Naive thymus-derived CD4-positive, alpha-beta T cell (primary cell): ENCODE data around the gene OR1D2. TPM values are rescaled to one million over a fixed set of nuclear protein-coding genes. Genes with fewer than 3 reads are reported as not detected.

Experiments
- ATAC-seq: fragments of 150-1000 bp; cut with Tn5 transposase; 2 replicates; pipeline ENCODE4 v1.10.0; 2021; ENCODE audit warnings: mild to moderate bottlenecking, moderate library complexity
- CTCF ChIA-PET: fragments of 350-600 bp; sonication (Branson Sonifier 250); formaldehyde crosslinking; loops from one replicate; lab custom pipeline; 2021; ENCODE audit warnings: antibody characterized with exemption; lab: Charles Lee
- POLR2A ChIA-PET: fragments of 350-600 bp; sonication (Branson Sonifier 250); formaldehyde crosslinking; loops from one replicate; lab custom pipeline; 2021; ENCODE audit warnings: antibody characterized with exemption, inconsistent platforms; lab: Charles Lee
- DNase-seq, 9 donors: peaks; one replicate each; pipeline versions ENCODE4 v3.0.0 to v3.0.0-alpha.2; 2020 to 2022; ENCODE audit warnings: mixed read lengths in 1 of 9
- H3K27ac ChIP-seq: one replicate; pipeline ENCODE4 v1.7.0; 2013; ENCODE audit warnings: mild to moderate bottlenecking, low read depth, low read length, moderate library complexity
- H3K27me3 ChIP-seq, 2 donors: one replicate each; pipeline ENCODE4 v1.7.0; 2013; ENCODE audit warnings: low read length in 2 of 2, mild to moderate bottlenecking in 2 of 2, moderate library complexity in 2 of 2; ENCODE audit not compliant: control insufficient read depth in 2 of 2, insufficient read depth in 2 of 2
- H3K36me3 ChIP-seq, 3 experiments: 1 replicate in 2 of 3; 2 replicates in 1 of 3; pipeline ENCODE4 v1.7.0; 2013; ENCODE audit warnings: low read length in 3 of 3, mild to moderate bottlenecking in 3 of 3, moderate library complexity in 1 of 3; ENCODE audit not compliant: insufficient read depth in 3 of 3, control insufficient read depth in 2 of 3
- H3K4me1 ChIP-seq, 2 donors: one replicate each; pipeline ENCODE4 v1.7.0; 2013; ENCODE audit warnings: low read length in 2 of 2, mild to moderate bottlenecking in 2 of 2, moderate library complexity in 1 of 2; ENCODE audit not compliant: control insufficient read depth in 2 of 2, insufficient read depth in 2 of 2
- H3K4me3 ChIP-seq: 2 replicates; pipeline ENCODE4 v1.7.0; 2013; ENCODE audit warnings: mild to moderate bottlenecking, low read length
- H3K9me3 ChIP-seq, 3 experiments: 1 replicate in 2 of 3; 2 replicates in 1 of 3; pipeline ENCODE4 v1.7.0; 2013; ENCODE audit warnings: low read length in 3 of 3; ENCODE audit not compliant: control insufficient read depth in 2 of 3
- H3K27ac Mint-ChIP-seq, 9 donors: one replicate each; pipeline ENCODE4 v1.8.0; 2020 to 2022; ENCODE audit warnings: mixed read lengths in 9 of 9, mild to moderate bottlenecking in 8 of 9, moderate library complexity in 5 of 9, inconsistent platforms in 2 of 9
- H3K27me3 Mint-ChIP-seq, 5 donors: one replicate each; pipeline ENCODE4 v1.8.0; 2021 to 2022; ENCODE audit warnings: mixed read lengths in 5 of 5, mild to moderate bottlenecking in 1 of 5
- H3K36me3 Mint-ChIP-seq, 5 donors: one replicate each; pipeline ENCODE4 v1.8.0; 2020 to 2022; ENCODE audit warnings: mixed read lengths in 5 of 5, mild to moderate bottlenecking in 3 of 5, inconsistent platforms in 1 of 5
- H3K4me1 Mint-ChIP-seq, 7 donors: one replicate each; pipeline ENCODE4 v1.8.0; 2020 to 2022; ENCODE audit warnings: mixed read lengths in 7 of 7, mild to moderate bottlenecking in 3 of 7, inconsistent platforms in 1 of 7
- H3K4me3 Mint-ChIP-seq, 10 donors: one replicate each; pipeline ENCODE4 v1.8.0; 2020 to 2022; ENCODE audit warnings: mild to moderate bottlenecking in 10 of 10, mixed read lengths in 10 of 10, moderate library complexity in 6 of 10, inconsistent platforms in 2 of 10
- H3K9me3 Mint-ChIP-seq, 11 donors: one replicate each; pipeline ENCODE4 v1.8.0; 2020 to 2022; ENCODE audit warnings: mixed read lengths in 11 of 11, mild to moderate bottlenecking in 4 of 11, inconsistent platforms in 1 of 11, moderate library complexity in 1 of 11
- intact Hi-C, 2 donors: fragments of 100-400 bp; cut with micrococcal nuclease; formaldehyde crosslinking; loops; one replicate each; pipeline ENCODE4 v1.15.1; 2023
- polyA plus RNA-seq, 2 donors: library from polyadenylated mRNA; unstranded; fragments of 300-500 nt; fragmentation: Illumina TruSeq; gene quantifications; one replicate each; pipeline ENCODE4 v1.2.3, GENCODE V29; 2021
- total RNA-seq, 6 experiments: library from RNA in 5 of 6; stranded (reverse) in 5 of 6; gene quantifications; 1 replicate in 5 of 6; 2 replicates in 1 of 6; pipeline ENCODE4 v1.2.3 and lab custom pipeline; 2021 to 2026

Gene OR1D2
- total and polyA plus RNA-seq, 7 experiments from 2014 or later: not detected

GRCh38 chr17:3040882-3041281 is 63.3 kb downstream of the OR1D2 start:
- Mint-ChIP-seq H3K36me3 (peaks cover 0 to 9% (median 0%) of the 10 kb centered on the region in 5 donors), H3K27ac (no peak overlapping the region), H3K27me3 (peaks cover 0 to 16% (median 10%) of the 10 kb centered on the region in 5 donors), H3K4me3 (no peak overlapping the region), H3K4me1 (peaks cover 0 to 11% (median 6%) of the 10 kb centered on the region in 7 donors), H3K9me3 (peaks cover 3 to 31% (median 13%) of the 10 kb centered on the region in 11 donors)
- H3K27me3 ChIP-seq: no peaks in the 10 kb centered on the region
- H3K4me3 ChIP-seq: no peak overlapping the region
- intact Hi-C loops: loop anchor here in 1 of 2 donors (10.0 kb wide), 1 partner anchor 1034 kb away; no protein-coding TSS in a partner anchor
- POLR2A ChIA-PET: no interaction called here
- DNase-seq (peak in 1 of 9 donors; percentile 11), ATAC-seq (no peak)
- CTCF ChIA-PET: interaction anchor here (0.6 kb wide), 1 partner anchor 1381 kb away, joined by 5 read pairs; no protein-coding TSS in a partner anchor
- H3K36me3 ChIP-seq: no peaks in the 10 kb centered on the region
- H3K9me3 ChIP-seq: peaks cover 0 to 18% (median 0%) of the 10 kb centered on the region in 3 experiments
- no peaks in the 10 kb centered on the region for H3K4me1 ChIP-seq
- no peak overlapping the region for H3K27ac ChIP-seq

- Mint-ChIP-seq H3K9me3 (peaks cover 3 to 24% (median 12%) of the 10 kb centered on the region in 11 donors), H3K4me3 (no peak overlapping the region), H3K27me3 (peaks cover 0 to 16% (median 10%) of the 10 kb centered on the region in 5 donors), H3K36me3 (peaks cover 0 to 9% (median 0%) of the 10 kb centered on the region in 5 donors), H3K4me1 (peaks cover 0 to 11% (median 6%) of the 10 kb centered on the region in 7 donors), H3K27ac (no peak overlapping the region)
- Histone ChIP-seq H3K4me3 (no peak overlapping the region), H3K36me3 (no peaks in the 10 kb centered on the region), H3K9me3 (peaks cover 0 to 18% (median 0%) of the 10 kb centered on the region in 3 experiments), H3K27ac (no peak overlapping the region), H3K27me3 (no peaks in the 10 kb centered on the region), H3K4me1 (no peaks in the 10 kb centered on the region)
- intact Hi-C loops: loop anchor here in 1 of 2 donors (10.0 kb wide), 1 partner anchor 1035 kb away; no protein-coding TSS in a partner anchor
- ATAC-seq (peak; percentile 83), DNase-seq (no peak)
- ChIA-PET CTCF (no interaction called here), POLR2A (interaction anchor here (0.7 kb wide), 1 partner anchor 447 kb away, joined by 3 read pairs; no protein-coding TSS in a partner anchor)
Measured at GRCh38 chr17:3039736-3040135, 64.5 kb downstream of the OR1D2 start.

- peak in 1 of 9 donors; percentile 8 for DNase-seq
- H3K36me3 Mint-ChIP-seq: peaks cover 0 to 4% (median 0%) of the 10 kb centered on the region in 5 donors
- peaks cover 0 to 11% (median 6%) of the 10 kb centered on the region in 7 donors for H3K4me1 Mint-ChIP-seq
- H3K27me3 ChIP-seq: no peaks in the 10 kb centered on the region
- no peak overlapping the region for H3K27ac Mint-ChIP-seq
- ATAC-seq: no peak
- ChIA-PET POLR2A (interaction anchor here (0.7 kb wide), 1 partner anchor 446 kb away, joined by 3 read pairs; no protein-coding TSS in a partner anchor), CTCF (no interaction called here)
- H3K4me3 ChIP-seq: no peak overlapping the region
- H3K4me1 ChIP-seq: no peaks in the 10 kb centered on the region
- peaks cover 0 to 16% (median 10%) of the 10 kb centered on the region in 5 donors for H3K27me3 Mint-ChIP-seq
- H3K9me3 Mint-ChIP-seq: peaks cover 0 to 16% (median 6%) of the 10 kb centered on the region in 11 donors
- H3K36me3 ChIP-seq: no peaks in the 10 kb centered on the region
- intact Hi-C loops: no loop called here
- no peak overlapping the region for H3K27ac ChIP-seq
- peaks cover 0 to 10% (median 0%) of the 10 kb centered on the region in 3 experiments for H3K9me3 ChIP-seq
- H3K4me3 Mint-ChIP-seq: peak overlapping the region in 1 of 10 donors; percentile 54
Measured at GRCh38 chr17:3038941-3039340, 65.3 kb downstream of the OR1D2 start.

Other genes starting within 250 kb of the OR1D2 start
- gene OR1D5, start 40.8 kb downstream of the OR1D2 start, total RNA-seq: not detected
- not detected for gene OR1D5, start 40.8 kb downstream of the OR1D2 start, polyA plus RNA-seq
- gene OR1G1, start 23.1 kb upstream of the OR1D2 start, total RNA-seq: not detected
- gene OR1G1, start 23.1 kb upstream of the OR1D2 start, polyA plus RNA-seq: not detected
- not detected for gene OR1A2, start 93.1 kb upstream of the OR1D2 start, total RNA-seq
- not detected for gene OR1A2, start 93.1 kb upstream of the OR1D2 start, polyA plus RNA-seq
- gene OR1A1, start 103.2 kb upstream of the OR1D2 start, total RNA-seq: not detected
- not detected for gene OR1A1, start 103.2 kb upstream of the OR1D2 start, polyA plus RNA-seq
- under 1 TPM in 4 of 5 experiments, not detected in 1; 0.17 to 0.49 (median 0.32) TPM for gene OR3A1, start 193.9 kb upstream of the OR1D2 start, total RNA-seq
- gene OR3A1, start 193.9 kb upstream of the OR1D2 start, polyA plus RNA-seq: under 1 TPM in 1 of 2 donors, not detected in 1; 0.67 TPM